C1 segment of cervical spinal cord (tissue), 14 donors: ENCODE results near the gene SLC39A10.
"Not testable (repeated sequence)": the region's sequence is repeated elsewhere in the genome, so short reads cannot be mapped to it uniquely, and the experiment has no call there.

Experiments
- DNase-seq, 14 donors: peaks; one replicate each; lab custom pipeline; 2025; lab: John Stamatoyannopoulos, UW

The SLC39A10 gene

DNA sequence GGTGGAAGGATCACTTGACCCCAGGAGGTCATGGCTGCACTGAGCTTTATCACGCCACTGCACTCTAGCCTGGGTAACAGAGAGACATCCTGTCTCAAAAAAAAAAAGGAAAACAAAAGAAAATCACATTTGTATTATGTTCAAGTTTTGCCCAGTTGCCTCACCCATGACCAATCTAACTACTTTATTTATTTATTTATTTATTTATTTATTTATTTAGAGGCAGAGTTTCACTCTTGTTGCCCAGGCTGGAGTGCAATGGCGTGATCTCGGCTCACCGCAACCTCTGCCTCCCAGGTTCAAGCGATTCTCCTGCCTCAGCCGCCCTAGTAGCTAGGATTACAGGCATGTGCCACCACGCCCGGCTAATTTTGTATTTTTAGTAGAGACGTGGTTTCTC is 12.3 kb upstream of the SLC39A10 start:
- DNase-seq, result not testable (repeated sequence)

DNA sequence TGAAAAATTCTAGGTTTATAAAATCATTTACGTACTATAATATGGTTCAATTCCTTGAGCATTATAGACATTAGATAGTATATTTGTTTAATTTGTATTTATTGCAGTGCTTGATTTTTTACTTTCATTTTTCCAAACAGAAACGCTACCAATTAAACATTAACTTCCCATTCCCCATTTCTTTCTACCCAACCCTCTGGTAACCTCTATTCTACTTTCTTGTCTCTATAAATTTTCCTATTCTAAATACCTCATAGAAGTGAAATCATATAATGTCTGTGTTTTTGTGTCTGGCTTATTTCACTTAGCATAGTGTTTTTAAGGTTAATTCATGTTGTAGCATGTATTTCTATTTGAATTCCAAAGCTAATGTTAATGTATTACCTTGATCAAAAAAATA is 11.6 kb upstream of the SLC39A10 start:
- no peak for DNase-seq

DNA sequence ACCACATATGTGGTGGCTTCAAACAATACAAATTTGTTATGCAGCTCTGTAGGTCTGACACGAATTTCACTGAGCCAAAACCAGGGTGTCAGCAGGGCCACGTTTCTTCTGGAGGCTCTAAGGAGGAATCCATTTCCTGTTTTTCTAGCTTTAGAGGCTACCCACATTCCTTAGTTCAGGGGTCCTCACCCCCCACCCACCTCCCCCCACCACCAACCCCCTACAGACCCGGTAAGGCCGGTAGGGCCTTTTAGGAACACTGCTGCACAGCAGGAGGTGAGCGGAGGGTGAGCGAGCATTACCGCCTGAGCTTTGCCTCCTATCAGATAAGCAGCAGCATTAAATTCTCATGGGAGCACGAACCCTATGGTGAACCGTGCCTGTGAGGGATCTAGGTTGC is 10.6 kb upstream of the SLC39A10 start:
- DNase-seq, result no peak

DNA sequence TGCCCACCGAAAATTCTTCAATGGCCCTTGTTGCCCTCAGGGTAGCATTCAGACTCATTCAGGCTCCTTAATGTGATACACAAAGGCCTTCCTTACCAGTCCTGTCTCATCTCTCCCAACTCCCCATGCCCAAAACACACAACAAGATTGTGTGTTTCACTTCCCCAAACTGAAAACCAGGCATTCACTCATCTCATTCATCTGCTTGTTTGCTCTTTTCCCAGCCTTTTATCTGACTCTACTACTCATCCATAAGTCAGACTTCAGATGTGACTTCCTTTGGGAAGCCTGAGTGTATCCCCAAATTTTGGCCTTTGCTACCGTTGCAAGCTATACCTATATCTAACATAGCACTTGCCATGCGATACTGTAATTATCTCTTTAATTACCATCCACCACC is 9.7 kb upstream of the SLC39A10 start:
- no peak for DNase-seq

DNA sequence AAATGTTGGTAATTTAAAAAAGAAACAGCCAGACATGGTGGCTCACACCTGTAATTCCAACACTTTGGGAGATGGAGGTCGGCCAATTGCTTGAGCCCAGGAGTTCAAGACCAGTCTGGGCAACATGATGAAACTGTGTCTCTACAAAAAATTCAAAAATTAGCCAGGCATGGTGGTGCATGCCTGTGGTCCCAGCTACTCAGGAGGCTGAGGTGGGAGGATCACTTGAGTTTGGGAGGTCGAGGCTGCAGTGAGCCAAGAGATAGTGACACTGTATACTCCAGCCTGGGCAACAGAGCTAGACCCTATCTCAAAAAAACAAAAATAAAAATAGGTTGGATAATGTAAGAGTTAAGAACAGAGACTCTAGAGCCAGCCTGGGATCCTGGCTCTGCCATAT is 8.7 kb upstream of the SLC39A10 start:
- DNase-seq, result not testable (repeated sequence)

DNA sequence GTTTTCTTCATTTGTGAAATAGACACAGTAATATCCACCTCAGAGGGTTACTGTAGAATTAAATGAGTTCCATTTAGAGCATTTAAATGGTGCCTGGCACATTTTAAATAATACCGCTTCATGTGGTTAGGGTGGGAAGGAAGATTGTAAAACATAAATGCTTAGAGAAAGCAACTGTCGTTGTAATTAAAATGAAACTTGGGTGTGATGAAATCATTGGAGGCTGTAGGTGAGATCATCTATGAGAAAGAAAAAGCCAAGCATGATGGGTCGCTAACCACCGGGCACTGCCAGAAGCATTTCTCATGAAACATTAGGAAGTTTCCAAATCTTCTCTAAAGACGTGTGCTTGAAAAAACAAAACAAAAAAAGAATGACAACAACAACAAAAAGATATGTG is 8.2 kb upstream of the SLC39A10 start:
- no peak for DNase-seq

DNA sequence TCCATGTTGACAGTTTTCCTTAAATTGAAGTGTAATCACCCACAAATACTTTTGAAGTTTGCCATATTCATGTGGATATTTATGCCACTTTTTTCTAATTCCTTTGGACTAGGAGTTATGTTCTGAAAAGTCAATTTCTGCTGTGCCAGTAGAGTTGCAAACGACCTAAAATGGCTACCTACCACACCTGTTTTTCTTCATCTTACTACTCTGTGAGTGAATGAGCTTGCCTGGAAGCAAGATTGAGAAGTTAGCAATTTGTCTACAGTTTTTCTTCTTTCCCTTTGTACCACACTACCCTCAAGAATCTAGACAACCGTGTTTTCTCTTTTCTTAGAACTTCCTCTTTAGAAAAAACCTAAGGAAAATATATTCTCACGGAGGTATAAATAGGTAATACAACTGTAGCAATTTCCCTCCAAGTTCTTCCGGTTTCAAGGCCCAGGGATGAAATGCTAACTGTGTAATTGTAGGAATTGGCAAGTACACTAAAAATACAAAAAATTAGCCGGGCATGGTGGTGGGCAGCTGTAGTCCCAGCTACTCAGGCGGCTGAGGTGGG is 7.3 kb upstream of the SLC39A10 start:
- DNase-seq, result no peak

DNA sequence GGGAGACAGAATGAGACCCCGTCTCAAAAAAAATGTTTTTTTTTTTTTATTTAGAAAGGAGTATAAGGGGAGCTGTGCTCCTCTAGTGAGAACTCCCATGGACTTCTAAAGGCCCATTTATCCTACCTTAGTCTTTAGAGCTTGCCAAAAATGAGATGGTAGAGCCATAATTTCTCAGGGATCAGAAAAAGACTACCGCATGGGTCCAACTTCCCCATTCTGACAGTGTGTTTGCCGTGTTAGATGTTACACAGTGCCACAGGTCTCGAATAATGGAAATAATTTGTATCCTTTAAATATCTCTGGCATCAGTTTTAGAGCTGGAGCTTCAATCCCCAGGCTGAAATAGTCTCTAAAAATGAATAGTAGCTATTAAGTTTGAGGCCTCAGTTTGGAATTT is 6.0 kb upstream of the SLC39A10 start:
- DNase-seq, result no peak

DNA sequence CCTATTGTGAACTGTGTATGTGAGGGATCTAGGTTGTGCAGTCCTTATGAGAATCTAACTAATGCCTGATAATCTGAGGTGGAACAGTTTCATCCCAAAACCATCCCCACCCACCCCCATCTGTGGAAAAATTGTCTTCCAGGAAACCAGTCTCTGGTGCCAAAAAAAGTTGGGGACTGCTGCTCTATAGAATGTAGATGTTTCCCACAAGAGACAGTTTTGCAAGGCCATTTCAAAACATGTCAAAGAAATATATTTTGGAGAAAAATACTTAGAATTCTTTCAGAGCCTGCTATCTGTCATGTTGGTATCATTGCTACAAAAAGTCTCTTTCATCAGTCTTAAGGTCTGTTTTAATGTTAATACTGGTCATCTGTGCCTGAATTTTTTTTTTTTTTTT is 4.1 kb upstream of the SLC39A10 start:
- DNase-seq, result no peak

DNA sequence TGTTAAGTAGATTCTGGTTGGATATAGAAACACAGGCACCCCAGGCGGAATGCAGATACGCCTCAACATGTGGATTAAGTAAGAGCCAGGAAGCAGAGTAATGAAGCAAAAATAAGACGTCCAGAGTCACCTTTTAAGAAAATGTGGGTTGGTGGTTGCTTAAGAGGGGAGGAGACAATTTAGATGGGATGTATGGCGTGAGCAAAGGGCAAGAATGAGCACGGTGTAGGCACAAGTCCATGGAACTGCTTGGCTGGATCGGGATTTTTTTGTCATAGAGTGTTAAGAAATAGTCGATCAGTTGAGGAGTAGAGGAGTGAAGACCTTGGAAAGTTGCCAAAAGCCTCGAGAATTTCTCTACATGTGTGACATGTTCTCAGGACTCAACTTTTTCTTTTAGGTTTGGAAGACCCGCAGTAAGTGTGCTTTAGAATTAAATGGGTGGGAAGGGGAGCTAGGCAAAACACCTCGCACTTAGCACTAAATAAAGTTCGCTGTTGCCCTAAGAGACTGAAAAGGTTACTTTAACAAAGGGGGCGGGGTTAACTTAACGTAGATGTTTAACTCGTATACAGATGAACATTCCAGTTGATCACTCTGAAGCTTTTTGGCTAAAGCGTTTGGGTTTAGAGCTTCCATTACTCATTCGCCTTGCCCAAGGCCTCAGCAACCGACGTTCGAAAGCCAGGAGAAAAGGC is 716 bp upstream of the SLC39A10 start:
- DNase-seq, result peak in 1 of 14 donors; percentile 51

DNA sequence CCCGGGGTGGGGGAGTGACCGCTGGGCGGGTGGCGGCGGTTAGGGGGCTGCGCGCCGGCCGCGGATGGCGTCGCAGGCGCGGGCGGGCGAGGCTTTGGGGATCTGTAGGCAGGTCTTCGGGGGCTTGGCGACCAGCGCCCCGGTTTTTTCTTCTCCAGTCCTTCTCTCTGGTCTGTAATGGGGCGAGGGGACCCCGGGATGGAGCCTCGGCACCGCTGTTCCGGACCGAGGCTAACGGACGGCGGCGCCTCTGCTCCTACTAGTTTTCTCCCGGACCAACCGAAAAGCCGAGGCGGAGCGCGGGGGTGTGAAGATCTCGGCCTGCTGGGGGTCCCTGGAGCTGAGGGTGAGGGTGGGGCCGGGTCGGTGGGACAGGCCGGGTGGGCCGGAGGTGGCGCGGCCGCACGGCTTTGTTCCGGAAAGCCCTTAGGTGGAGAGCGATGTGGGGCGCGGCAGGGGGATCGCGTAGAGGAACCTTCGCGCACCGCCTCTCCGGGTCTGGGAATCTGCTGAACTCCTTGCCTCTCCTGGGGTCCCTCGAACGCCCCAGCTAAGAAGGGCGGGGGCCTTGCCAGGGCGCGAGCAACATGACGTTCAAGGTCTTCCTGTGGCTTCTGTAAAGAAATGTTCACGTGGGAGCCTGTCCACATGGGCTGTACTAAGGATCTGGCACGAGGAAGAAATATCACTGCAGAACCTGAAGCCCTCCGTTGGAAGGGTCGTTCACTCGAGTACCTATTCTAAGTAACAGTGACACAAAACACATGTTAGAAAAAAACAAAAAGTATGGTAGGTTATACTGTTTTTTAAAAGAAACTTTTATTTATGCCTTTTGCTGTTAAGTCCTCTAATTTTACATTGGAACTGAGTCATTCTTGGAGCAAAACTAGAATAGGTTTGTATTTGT is 861 bp downstream of the SLC39A10 start:
- DNase-seq, result peak in 12 of 14 donors; percentile 41 to 79 (median 58)

DNA sequence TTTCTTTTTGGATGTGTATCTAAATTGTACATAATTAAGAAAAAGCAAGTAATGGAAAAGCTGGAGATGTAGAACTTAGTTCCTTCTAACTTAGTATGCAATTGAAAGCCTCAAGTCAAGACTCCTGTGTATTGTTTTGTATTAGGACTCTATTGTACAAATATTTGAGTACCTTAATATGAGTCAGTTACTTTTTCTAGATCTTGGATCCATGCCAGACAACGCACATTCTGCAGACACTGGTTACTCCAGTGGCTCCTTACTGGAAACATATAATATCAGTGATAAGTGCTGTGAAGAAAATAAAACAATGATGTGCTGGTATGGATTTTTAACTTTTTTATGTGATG is 1.5 kb downstream of the SLC39A10 start:
- peak in 1 of 14 donors; percentile 43 for DNase-seq

DNA sequence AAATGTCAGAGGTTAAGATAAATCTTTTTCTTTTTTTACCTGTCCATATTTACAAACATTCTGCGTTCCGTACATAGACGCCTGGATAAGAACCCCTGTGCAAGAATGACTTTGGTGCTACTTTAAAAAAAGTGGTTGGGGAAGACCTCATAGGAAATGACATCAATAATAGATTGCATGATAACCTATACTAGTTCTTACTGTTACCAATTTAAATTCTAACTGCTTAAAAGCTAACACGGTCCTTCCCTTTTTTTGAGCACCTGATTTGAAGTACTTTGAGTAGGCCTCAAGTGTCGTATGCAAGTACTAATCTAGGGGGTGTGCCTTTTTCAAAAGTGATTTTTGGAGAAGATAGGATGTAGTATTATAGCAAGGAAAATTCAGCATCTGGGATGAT is 2.1 kb downstream of the SLC39A10 start:
- DNase-seq, result no peak

DNA sequence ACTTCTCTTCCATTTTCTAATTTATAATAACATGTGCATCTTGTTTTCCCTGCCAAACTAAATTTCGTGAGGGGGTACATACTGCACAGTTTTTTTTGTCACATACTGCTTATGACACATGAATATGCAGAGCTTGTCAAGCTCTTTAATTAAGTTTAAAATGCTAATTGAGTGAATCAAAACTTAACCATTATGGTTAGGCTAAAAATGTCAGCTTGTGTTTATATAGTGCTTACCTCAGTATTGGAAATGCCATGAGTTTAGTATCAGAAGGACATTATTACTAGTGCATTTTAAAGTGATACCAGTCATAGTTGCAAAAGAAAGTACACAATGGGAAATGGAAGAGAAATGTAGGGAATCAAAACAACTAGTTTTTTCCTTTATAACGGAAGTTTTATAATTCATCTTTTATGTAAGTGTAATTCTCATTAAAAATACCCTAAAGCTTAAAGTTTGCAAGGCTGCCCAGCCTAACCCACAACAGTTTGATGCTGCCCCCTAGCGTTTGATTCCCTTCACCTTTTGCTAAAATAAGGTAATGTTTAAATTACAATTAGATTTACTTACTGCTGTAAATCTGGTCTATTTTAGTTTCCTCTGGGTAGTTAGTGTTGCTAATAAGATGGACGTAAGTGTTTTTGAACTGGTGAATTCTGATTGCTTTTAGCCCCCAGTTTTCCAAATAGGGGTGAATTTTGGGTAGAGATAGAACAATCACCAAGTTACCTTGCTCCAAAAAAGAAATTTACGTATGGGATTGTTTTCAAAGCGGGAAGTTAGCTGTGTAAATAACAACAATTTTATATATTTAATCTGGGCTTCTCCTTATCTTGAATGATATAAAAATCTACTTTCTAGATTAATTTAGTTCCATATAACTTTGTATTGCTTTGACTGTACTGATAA is 3.2 kb downstream of the SLC39A10 start:
- DNase-seq, result peak in 10 of 14 donors; percentile 9 to 40 (median 18)

DNA sequence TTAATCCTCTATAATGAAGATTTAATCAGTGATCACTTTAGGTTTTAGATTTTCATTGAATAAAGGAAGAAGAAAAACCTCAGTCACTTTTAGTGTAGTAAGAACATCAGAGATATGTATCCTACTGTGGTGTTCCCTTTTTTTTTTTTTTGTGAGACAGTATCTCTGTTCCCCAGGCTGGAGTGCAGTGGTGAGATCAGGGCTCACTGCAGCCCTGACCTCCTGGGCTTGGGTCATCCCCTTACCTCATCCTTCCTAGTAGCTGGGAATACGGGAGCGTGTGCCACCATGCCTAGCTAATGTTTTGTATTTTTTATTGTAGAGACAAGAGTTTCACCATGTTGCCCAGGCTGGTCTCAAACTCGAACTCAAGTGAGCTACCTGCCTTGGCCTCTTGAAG is 5.1 kb downstream of the SLC39A10 start:
- no peak for DNase-seq

DNA sequence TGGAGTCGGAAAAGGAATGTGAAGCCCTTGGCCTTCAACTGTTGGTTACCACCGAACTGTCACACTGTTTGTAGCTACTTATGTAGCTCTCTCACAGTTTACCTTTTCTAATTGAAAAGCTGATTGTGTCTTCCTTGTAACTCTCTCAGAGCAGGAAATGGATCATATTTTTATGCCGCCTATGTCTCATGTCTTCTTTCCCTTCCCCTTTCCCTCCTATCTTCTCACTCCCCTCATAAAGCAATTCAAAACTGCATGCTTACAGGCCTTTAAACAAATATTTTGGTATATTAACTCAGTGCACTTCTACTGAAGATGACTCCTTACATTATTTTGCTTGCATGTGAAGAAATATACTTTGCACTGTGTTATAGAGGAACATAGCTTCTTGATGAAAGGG is 6.0 kb downstream of the SLC39A10 start:
- no peak for DNase-seq

DNA sequence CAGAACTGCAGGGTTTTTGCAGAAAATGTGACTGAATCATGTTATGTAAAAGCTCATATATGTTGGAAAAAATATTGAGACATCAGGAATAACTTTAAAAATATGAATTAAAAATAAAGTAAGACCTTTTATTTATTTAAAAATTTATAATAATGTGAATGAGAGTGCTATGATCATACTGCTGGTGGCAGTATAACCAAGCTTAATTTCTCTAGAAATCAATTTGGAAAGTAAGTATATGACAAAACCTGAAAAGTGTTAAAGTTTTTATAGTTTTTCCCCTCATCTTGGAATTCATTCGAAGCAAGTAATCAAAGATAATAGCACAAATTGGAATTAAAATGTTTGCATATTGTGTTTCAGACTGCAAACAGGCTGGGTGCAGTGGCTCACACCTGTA is 7.5 kb downstream of the SLC39A10 start:
- no peak for DNase-seq

DNA sequence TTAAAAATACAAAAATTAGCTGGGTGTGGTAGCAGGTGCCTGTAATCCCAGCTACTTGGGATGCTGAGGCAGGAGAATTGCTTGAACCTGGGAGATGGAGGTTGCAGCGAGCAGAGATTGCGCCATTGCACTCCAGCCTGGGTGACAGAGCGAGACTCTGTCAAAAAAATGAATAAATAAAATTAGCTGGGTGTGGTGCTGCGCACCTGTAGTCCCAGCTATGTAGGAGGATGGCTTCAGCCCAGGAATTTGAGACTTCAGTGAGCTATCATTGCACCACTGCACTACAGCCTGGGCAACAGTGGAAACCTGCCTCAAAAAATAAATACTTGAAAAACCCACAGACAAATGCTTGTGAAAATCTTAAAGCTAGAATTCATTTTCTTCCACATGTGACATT is 8.1 kb downstream of the SLC39A10 start:
- not testable (repeated sequence) for DNase-seq

DNA sequence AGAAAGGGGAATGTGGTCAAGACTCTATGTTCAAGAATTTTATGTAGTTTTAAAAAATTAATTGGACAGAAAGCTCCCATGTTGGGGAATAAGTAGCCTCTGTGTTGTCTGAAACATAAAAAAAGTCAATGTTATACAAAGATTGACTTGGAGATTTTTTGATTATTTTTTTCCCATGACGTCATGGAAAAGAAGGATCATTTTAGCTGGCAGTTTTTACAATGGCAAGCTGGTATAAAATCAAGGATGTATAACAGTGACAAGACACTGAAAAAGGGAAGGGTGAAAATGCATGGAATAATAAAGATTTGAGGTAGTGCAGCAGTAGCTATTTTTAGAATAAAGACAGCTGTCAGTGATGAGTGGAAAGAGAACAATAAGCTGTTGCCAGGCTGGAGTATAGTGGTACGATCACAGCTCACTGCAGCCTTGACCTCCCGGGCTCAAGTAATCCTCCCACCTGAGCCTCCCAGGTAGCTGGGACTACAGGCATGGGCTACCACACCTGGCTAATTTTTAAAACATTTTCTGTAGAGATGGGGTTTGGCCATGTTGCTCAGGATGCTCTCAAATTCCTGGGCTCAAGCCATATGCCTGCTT is 9.2 kb downstream of the SLC39A10 start:
- no peak for DNase-seq

DNA sequence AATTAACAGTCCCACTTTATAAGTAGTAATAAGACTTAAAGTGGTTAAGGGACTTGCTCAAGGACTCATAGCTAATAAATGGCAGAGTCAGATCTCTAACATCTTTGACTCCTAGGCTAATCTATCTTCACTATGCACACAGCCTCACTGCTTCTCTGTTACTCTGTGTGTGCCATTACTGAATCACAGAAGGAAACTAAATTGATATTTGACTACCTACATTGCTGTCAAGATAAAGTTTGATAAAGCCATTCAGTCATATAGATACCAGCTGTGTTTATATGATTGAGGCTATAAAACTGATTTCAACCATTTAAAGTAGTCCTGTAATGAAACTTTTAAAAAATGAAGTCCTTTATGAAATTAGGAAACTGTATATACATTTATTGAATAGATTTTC is 10.9 kb downstream of the SLC39A10 start:
- DNase-seq, result no peak

DNA sequence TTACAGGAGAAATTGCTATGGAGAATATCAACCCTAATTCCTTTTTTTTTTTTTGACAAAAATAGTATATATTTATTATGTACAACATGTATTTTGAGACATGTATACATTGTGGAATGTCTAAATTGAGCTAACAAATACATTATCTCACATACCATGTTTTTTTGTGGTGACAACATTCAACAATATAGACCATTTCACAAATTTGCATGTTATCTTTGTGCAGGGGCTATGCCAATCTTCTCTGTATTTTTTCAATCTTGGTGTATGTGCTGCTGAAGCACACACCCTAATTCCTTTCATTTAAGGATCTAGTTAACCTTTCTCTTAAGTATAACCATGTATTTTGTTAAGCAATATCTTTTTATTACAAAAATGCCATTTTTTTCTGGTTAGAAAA is 13.2 kb downstream of the SLC39A10 start:
- DNase-seq, result no peak
